ENCODE measurements around the gene APH1B. TPM values are rescaled to one million over a fixed set of nuclear protein-coding genes. Genes with fewer than 3 reads are reported as not detected.

The APH1B gene
- total RNA-seq, 1 experiment from 2014 or later = 20.9 TPM

DNA sequence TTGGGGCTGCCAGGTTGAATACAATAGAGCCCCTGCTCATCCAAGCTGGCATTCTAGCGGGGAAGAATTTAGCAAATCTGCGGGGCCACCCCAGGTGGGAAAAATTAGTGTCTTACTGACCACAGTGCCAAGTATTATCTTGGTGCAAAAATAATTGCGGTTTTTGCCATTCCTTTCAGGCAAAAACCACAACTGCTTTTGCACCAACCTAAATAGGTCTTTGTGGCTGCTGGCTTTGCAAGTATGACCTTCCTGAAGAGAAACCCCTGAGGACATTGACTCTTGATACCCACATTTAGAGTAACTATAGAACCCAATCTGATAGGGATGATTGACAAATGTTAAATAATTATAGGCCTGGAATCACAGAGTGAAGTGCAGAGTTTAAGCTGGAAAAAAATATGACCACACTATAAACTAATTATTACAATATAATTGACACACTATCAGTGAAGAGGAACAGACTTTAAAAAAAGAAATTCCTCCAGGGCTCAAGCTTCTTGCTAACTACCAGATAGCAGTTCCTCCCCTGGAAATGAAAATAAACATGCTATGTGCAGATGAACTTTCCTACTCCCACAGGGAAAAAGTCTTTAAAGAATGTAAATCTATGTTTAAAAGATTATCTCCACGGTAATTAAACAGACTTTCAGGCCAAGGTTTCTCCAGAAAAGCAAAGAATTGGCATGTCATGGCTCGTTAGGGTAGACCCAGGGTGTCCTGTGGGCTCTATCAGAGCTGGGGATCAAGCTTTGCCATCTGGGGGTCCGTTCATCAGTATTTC lies 69.9 kb downstream of the APH1B start:
- H3K23ac ChIP-seq (ENCODE audit: insufficient read length, low read depth, low read length) = no peak overlapping the region
- H3K4ac ChIP-seq (ENCODE audit: low read depth, low read length) = no peak overlapping the region
- no peak overlapping the region for H3K14ac ChIP-seq (ENCODE audit: insufficient read depth, low read length)
- H3K79me1 ChIP-seq (ENCODE audit: insufficient read depth, low read depth, low read length, poor library complexity, severe bottlenecking) = no peaks in the 10 kb centered on the region
- DNase-seq = no peak
- no peak overlapping the region for H2AFZ ChIP-seq (ENCODE audit: low read length)
- Mint-ChIP-seq H3K27me3 (ENCODE audit: low read depth) (peaks cover 2% of the 10 kb centered on the region; the same call in 1 of the 2 replicates), H3K4me1 (peaks cover 17 to 19% of the 10 kb centered on the region in 2 experiments), H3K36me3 (ENCODE audit: insufficient read depth in 1 of 3, low read depth in 3 of 3) (no peaks in the 10 kb centered on the region), H3K4me3 (no peak overlapping the region), H3K27ac (no peak overlapping the region), H3K9me3 (no peaks in the 10 kb centered on the region)
- H3K4me2 ChIP-seq (ENCODE audit: insufficient read depth, insufficient read length, low read length) = no peak overlapping the region
- H2BK20ac ChIP-seq (ENCODE audit: low read depth, low read length, poor library complexity, severe bottlenecking) = no peak overlapping the region
- no peaks in the 10 kb centered on the region for H4K20me1 ChIP-seq (ENCODE audit: control insufficient read depth, insufficient read depth, insufficient read length)
- H2BK15ac ChIP-seq (ENCODE audit: low read depth, low read length) = no peak overlapping the region
- no peaks in the 10 kb centered on the region for H3K27me3 ChIP-seq (ENCODE audit: insufficient read depth, low read length)
- no peak overlapping the region for H3K56ac ChIP-seq (ENCODE audit: insufficient read length, low read depth, low read length)
- no peak overlapping the region for H4K8ac ChIP-seq (replicated peaks; ENCODE audit: insufficient read length, low read depth, low read length)
- H2BK120ac ChIP-seq (ENCODE audit: low read depth, low read length, poor library complexity, severe bottlenecking) = no peak overlapping the region
- H2BK12ac ChIP-seq (ENCODE audit: insufficient read length, low read depth, low read length) = no peak overlapping the region
- no peak overlapping the region for H3T11ph ChIP-seq (ENCODE audit: low read length)
- no peaks in the 10 kb centered on the region for H3K4me1 ChIP-seq (ENCODE audit: insufficient read depth, low read length)
- no peak overlapping the region for H2BK5ac ChIP-seq (ENCODE audit: insufficient read length, low read length)
- TF ChIP-seq, protein P1, sequence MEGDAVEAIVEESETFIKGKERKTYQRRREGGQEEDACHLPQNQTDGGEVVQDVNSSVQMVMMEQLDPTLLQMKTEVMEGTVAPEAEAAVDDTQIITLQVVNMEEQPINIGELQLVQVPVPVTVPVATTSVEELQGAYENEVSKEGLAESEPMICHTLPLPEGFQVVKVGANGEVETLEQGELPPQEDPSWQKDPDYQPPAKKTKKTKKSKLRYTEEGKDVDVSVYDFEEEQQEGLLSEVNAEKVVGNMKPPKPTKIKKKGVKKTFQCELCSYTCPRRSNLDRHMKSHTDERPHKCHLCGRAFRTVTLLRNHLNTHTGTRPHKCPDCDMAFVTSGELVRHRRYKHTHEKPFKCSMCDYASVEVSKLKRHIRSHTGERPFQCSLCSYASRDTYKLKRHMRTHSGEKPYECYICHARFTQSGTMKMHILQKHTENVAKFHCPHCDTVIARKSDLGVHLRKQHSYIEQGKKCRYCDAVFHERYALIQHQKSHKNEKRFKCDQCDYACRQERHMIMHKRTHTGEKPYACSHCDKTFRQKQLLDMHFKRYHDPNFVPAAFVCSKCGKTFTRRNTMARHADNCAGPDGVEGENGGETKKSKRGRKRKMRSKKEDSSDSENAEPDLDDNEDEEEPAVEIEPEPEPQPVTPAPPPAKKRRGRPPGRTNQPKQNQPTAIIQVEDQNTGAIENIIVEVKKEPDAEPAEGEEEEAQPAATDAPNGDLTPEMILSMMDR (conservative IDR thresholded peaks at IDR 0.05) = no peak
- H3K79me2 ChIP-seq (ENCODE audit: insufficient read depth, low read length) = no peaks in the 10 kb centered on the region
- H2AK5ac ChIP-seq (ENCODE audit: insufficient read length, low read length) = no peak overlapping the region
- H3K27ac ChIP-seq (ENCODE audit: insufficient read length, low read depth, low read length) = no peak overlapping the region
- no peaks in the 10 kb centered on the region for H3K23me2 ChIP-seq (ENCODE audit: insufficient read length, low read depth, low read length, poor library complexity, severe bottlenecking)
- H3K9ac ChIP-seq (ENCODE audit: extremely low read depth, insufficient read length, low read length) = no peak overlapping the region
- H3K9me3 ChIP-seq (ENCODE audit: control insufficient read depth, low read depth, low read length) = no peaks in the 10 kb centered on the region
- no peak overlapping the region for H4K91ac ChIP-seq (ENCODE audit: insufficient read length, low read depth, low read length)
- H4K5ac ChIP-seq (ENCODE audit: insufficient read length, low read depth, low read length) = no peak overlapping the region
- no CpG with 5 or more reads among the region's 6 CpGs for whole genome bisulfite sequencing (ENCODE audit: extremely low coverage, insufficient read length, low lambda C conversion rate)
- no peak overlapping the region for H3K18ac ChIP-seq (ENCODE audit: insufficient read length, low read depth, low read length)
